Renal cortex interstitium (tissue), 11 donors: ENCODE results near the gene HIGD2A. TPM values are rescaled to one million over a fixed set of nuclear protein-coding genes. Genes with fewer than 3 reads are reported as not detected.
"Not testable (repeated sequence)": the region's sequence is repeated elsewhere in the genome, so short reads cannot be mapped to it uniquely, and the experiment has no call there.

Experiments
- DNase-seq, 11 donors: peaks; one replicate each; pipeline ENCODE4 v3.0.0-alpha.2; 2013; ENCODE audit warnings: low read depth in 9 of 11, low spot score in 4 of 11; ENCODE audit errors: extremely low read depth in 1 of 11
- polyA plus RNA-seq, 3 donors: library from polyadenylated mRNA; unstranded; fragments of 120-200 nt; gene quantifications; one replicate each; pipeline ENCODE4 v1.2.1, GENCODE V29; 2013; ENCODE audit not compliant: insufficient read length in 3 of 3

The HIGD2A gene
- polyA plus RNA-seq, 3 donors = 98.0 to 120 (median 112) TPM

GRCh38 chr5:176408252-176408573 is 19.7 kb downstream of the HIGD2A start:
- not testable (repeated sequence) for DNase-seq

GRCh38 chr5:176408590-176408989 is 20.0 kb downstream of the HIGD2A start:
- no peak for DNase-seq

- no peak for DNase-seq
Observed at GRCh38 chr5:176409765-176410164, 21.2 kb downstream of the HIGD2A start.

- DNase-seq = no peak
Observed at GRCh38 chr5:176410486-176411180, 22.1 kb downstream of the HIGD2A start.

- no peak for DNase-seq
Observed at GRCh38 chr5:176412517-176413254, 24.1 kb downstream of the HIGD2A start.

- DNase-seq = no peak
Observed at GRCh38 chr5:176413255-176413565, 24.7 kb downstream of the HIGD2A start.

- DNase-seq = no peak
Observed at GRCh38 chr5:176413709-176414191, 25.2 kb downstream of the HIGD2A start.

GRCh38 chr5:176414704-176415103 is 26.2 kb downstream of the HIGD2A start:
- no peak for DNase-seq

GRCh38 chr5:176415240-176415951 is 26.8 kb downstream of the HIGD2A start:
- peak in 2 of 11 donors; percentile 6 to 11 for DNase-seq

- DNase-seq = peak; percentile 61 to 88 (median 81)
Observed at GRCh38 chr5:176415952-176416924, 27.7 kb downstream of the HIGD2A start, which contains the start of gene CLTB. Gene CLTB (minus strand): TSS chr5:176416539. CDS start chr5:176416363, 176 bp downstream.

GRCh38 chr5:176416965-176417364 is 28.4 kb downstream of the HIGD2A start:
- DNase-seq = no peak

GRCh38 chr5:176418251-176418650 is 29.7 kb downstream of the HIGD2A start:
- no peak for DNase-seq

- DNase-seq = no peak
Observed at GRCh38 chr5:176420086-176420485, 31.5 kb downstream of the HIGD2A start.

- DNase-seq = no peak
Observed at GRCh38 chr5:176420972-176421544, 32.5 kb downstream of the HIGD2A start.

GRCh38 chr5:176424181-176424580 is 35.6 kb downstream of the HIGD2A start:
- no peak for DNase-seq

GRCh38 chr5:176425138-176425537 is 36.6 kb downstream of the HIGD2A start:
- peak in 2 of 11 donors; percentile 15 to 22 for DNase-seq

- DNase-seq = no peak
Observed at GRCh38 chr5:176425791-176426190, 37.2 kb downstream of the HIGD2A start.

GRCh38 chr5:176426876-176427275 is 38.3 kb downstream of the HIGD2A start:
- no peak for DNase-seq

GRCh38 chr5:176427971-176428370 is 39.4 kb downstream of the HIGD2A start:
- no peak for DNase-seq
